ENCODE results near the gene SLA2. TPM values are rescaled to one million over a fixed set of nuclear protein-coding genes. Genes with fewer than 3 reads are reported as not detected.

The SLA2 gene
- total RNA-seq, 1 experiment from 2014 or later = not detected

- TF ChIP-seq, protein P1, sequence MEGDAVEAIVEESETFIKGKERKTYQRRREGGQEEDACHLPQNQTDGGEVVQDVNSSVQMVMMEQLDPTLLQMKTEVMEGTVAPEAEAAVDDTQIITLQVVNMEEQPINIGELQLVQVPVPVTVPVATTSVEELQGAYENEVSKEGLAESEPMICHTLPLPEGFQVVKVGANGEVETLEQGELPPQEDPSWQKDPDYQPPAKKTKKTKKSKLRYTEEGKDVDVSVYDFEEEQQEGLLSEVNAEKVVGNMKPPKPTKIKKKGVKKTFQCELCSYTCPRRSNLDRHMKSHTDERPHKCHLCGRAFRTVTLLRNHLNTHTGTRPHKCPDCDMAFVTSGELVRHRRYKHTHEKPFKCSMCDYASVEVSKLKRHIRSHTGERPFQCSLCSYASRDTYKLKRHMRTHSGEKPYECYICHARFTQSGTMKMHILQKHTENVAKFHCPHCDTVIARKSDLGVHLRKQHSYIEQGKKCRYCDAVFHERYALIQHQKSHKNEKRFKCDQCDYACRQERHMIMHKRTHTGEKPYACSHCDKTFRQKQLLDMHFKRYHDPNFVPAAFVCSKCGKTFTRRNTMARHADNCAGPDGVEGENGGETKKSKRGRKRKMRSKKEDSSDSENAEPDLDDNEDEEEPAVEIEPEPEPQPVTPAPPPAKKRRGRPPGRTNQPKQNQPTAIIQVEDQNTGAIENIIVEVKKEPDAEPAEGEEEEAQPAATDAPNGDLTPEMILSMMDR (IDR thresholded peaks at IDR 0.05; ENCODE audit: unreplicated experiment) = no peak
- intact Hi-C loops (cut with micrococcal nuclease; ENCODE audit: unreplicated experiment) = no loop called here
- BruUV-seq (replicated peaks) = no TSS peak
- Mint-ChIP-seq H3K4me3 (ENCODE audit: low read depth, unreplicated experiment) (no peak overlapping the region), H3K27ac (ENCODE audit: unreplicated experiment) (no peak overlapping the region), H3K9me3 (ENCODE audit: low read depth, unreplicated experiment) (no peaks in the 10 kb centered on the region), H3K27me3 (ENCODE audit: unreplicated experiment) (no peaks in the 10 kb centered on the region), H3K36me3 (ENCODE audit: insufficient read depth, unreplicated experiment) (peaks cover 7% of the 10 kb centered on the region), H3K4me1 (ENCODE audit: low read depth, unreplicated experiment) (peaks cover 34% of the 10 kb centered on the region)
- CTCF ChIA-PET = interaction anchor here (1.5 to 1.6 kb wide), 2 partner anchors 12 to 41 kb away, joined by 3 read pairs; partner anchors contain the start of gene RAB5IF
- no peak for DNase-seq
Measured at GRCh38 chr20:36646678-36647077, 682 bp upstream of the SLA2 start.

DNA sequence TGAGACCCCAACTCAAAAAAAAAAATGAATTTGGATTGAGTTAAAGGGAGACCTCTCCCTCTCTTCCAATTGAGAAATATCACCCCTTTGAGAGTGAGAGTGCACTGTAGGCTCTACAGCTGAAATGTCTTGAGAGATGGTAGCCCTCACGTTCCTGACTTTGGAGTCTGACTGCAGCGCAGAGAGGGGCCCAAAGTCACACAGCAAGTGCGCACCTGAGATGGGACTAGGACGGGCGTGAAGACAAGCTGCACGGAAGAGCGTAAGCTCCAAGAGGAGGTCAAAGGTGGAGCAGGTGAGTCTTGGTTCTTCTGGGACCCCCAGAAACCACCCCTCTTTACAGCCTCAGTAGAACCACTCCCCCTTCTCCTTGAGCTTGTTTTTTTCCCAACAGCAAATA is 643 bp downstream of the SLA2 start:
- CTCF ChIA-PET = no interaction called here
- Mint-ChIP-seq H3K4me3 (ENCODE audit: low read depth, unreplicated experiment) (no peak overlapping the region), H3K4me1 (ENCODE audit: low read depth, unreplicated experiment) (peaks cover 41% of the 10 kb centered on the region), H3K36me3 (ENCODE audit: insufficient read depth, unreplicated experiment) (peaks cover 7% of the 10 kb centered on the region), H3K27me3 (ENCODE audit: unreplicated experiment) (no peaks in the 10 kb centered on the region), H3K27ac (ENCODE audit: unreplicated experiment) (no peak overlapping the region), H3K9me3 (ENCODE audit: low read depth, unreplicated experiment) (no peaks in the 10 kb centered on the region)
- intact Hi-C loops (cut with micrococcal nuclease; ENCODE audit: unreplicated experiment) = no loop called here
- no peak for DNase-seq
- no TSS peak for BruUV-seq (replicated peaks)
- TF ChIP-seq, protein P1 (IDR thresholded peaks at IDR 0.05; ENCODE audit: unreplicated experiment) = no peak

- Mint-ChIP-seq H3K27ac (ENCODE audit: unreplicated experiment) (no peak overlapping the region), H3K36me3 (ENCODE audit: insufficient read depth, unreplicated experiment) (peaks cover 7% of the 10 kb centered on the region), H3K27me3 (ENCODE audit: unreplicated experiment) (no peaks in the 10 kb centered on the region), H3K4me1 (ENCODE audit: low read depth, unreplicated experiment) (peaks cover 41% of the 10 kb centered on the region), H3K4me3 (ENCODE audit: low read depth, unreplicated experiment) (no peak overlapping the region), H3K9me3 (ENCODE audit: low read depth, unreplicated experiment) (no peaks in the 10 kb centered on the region)
- intact Hi-C loops (cut with micrococcal nuclease; ENCODE audit: unreplicated experiment) = no loop called here
- TF ChIP-seq, protein P1 (IDR thresholded peaks at IDR 0.05; ENCODE audit: unreplicated experiment) = no peak
- no TSS peak for BruUV-seq (replicated peaks)
- DNase-seq = no peak
- CTCF ChIA-PET = interaction anchor here (0.6 to 0.7 kb wide), 2 partner anchors 9 to 16 kb away, joined by 4 to 17 read pairs; no protein-coding TSS in a partner anchor
Measured at GRCh38 chr20:36644706-36645095, 1.3 kb downstream of the SLA2 start.

GRCh38 chr20:36644032-36644705 is 1.8 kb downstream of the SLA2 start:
- Mint-ChIP-seq H3K36me3 (ENCODE audit: insufficient read depth, unreplicated experiment) (peaks cover 7% of the 10 kb centered on the region), H3K9me3 (ENCODE audit: low read depth, unreplicated experiment) (no peaks in the 10 kb centered on the region), H3K27me3 (ENCODE audit: unreplicated experiment) (no peaks in the 10 kb centered on the region), H3K4me3 (ENCODE audit: low read depth, unreplicated experiment) (no peak overlapping the region), H3K4me1 (ENCODE audit: low read depth, unreplicated experiment) (peaks cover 41% of the 10 kb centered on the region), H3K27ac (ENCODE audit: unreplicated experiment) (no peak overlapping the region)
- no peak for DNase-seq
- intact Hi-C loops (cut with micrococcal nuclease; ENCODE audit: unreplicated experiment) = no loop called here
- TF ChIP-seq, protein P1 (IDR thresholded peaks at IDR 0.05; ENCODE audit: unreplicated experiment) = no peak
- no TSS peak for BruUV-seq (replicated peaks)
- CTCF ChIA-PET = interaction anchor here (0.6 to 0.7 kb wide), 2 partner anchors 10 to 133 kb away, joined by 3 to 17 read pairs; no protein-coding TSS in a partner anchor

Measured in Calu3 (cell line).